HG02571 (cell line): ENCODE data around the gene RRP8.

Source experiments
- ATAC-seq: cut with Tn5 transposase; IDR thresholded peaks from one replicate; pipeline ENCODE4 v1.9.1; 2021; ENCODE audit warnings: mild to moderate bottlenecking, moderate library complexity; ENCODE audit not compliant: unreplicated experiment

The RRP8 gene

DNA sequence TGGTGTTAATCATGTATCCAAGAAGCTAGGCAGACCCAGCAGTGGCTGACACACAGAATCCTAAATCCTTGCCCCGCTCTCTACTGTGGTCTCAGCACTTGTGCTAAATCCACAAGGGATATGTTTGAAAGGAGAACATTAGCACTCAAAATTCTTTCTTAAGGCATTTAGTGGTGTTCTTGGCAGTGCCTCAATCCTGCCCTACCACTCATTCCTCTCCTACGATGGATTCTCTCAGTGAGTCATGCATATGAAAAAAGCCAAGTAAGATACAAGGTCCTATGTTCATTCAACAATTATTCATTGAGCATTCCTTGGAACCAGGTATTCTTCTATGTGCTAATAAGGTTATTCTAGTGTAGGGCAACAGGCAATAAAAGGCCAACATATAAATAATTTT lies 31.2 kb downstream of the RRP8 start:
- no peak for ATAC-seq

DNA sequence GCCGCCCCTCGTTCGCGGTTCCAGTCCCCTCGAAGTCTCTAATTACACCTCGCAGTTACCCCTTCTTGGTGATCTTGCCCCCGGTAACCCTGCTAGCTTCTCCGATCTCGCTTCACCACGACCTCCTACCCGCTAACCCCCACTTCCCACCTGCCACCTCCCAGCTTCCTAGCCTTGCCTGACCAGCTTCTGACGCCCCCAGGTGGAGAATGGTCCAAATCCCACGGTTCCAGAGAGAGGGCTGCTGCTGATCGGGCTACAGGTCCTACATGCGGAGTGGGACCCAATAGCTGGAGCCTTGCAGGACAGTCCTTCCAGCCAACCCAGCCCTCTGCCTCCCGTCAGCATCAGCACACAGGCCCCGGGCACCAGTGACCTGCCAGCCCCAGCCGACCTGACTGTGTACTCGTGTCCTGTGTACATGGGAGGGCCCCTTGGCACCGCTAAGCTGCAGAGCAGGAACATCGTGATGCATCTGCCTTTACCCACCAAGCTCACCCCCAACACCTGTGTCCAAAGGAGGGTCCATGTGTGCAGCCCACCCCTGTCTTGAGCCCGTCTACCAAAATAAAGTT lies 31.9 kb downstream of the RRP8 start:
- ATAC-seq, result no peak

DNA sequence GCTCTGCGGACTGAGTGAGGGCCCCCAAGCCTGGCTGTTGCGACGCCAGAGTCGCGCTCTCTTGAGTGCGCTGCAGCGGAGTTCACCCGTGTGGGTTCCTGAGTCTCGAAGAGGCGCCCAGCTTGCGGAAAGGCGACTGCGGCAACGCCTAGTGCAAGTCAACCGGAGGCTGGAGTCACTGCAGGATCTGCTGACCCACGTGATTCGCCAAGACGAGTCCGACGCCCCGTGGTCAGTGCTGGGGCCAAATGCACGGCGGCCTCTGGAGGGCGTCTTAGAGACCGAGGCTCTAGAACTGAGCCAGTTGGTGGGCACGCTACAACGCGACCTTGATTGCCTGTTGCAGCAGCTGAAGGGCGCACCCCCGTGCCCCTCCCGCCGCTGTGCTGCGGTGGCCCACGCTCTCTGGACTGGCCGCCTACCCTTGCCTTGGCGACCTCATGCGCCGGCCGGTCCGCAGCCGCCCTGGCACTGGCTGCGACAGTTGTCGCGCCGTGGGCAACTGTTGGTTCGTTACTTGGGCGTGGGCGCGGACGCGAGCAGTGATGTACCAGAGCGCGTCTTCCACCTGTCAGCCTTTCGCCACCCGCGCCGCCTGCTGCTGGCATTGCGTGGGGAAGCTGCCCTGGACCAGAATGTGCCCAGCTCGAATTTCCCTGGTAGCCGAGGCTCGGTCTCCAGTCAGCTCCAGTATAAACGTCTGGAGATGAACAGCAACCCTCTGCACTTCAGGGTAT lies 32.6 kb downstream of the RRP8 start:
- no peak for ATAC-seq

DNA sequence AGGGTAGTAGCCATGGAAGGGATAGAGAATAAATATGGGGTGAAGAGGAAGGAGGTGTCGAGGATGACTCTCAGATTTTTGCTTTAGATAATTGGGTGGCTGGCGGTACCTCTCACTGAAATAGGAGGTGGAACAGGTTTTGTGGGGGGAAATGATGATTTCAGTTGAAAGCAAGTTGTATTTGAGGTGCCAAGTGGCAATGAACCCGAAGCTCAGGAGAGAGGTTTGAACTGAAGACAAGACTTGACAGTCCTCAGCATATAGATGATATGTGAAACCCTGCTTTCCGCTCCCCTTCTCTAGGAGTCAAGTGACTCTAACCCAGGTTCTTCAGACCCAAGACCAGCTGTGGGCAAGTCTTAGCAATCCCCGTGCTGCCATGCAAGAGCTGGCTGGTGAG lies 33.7 kb downstream of the RRP8 start:
- no peak for ATAC-seq

DNA sequence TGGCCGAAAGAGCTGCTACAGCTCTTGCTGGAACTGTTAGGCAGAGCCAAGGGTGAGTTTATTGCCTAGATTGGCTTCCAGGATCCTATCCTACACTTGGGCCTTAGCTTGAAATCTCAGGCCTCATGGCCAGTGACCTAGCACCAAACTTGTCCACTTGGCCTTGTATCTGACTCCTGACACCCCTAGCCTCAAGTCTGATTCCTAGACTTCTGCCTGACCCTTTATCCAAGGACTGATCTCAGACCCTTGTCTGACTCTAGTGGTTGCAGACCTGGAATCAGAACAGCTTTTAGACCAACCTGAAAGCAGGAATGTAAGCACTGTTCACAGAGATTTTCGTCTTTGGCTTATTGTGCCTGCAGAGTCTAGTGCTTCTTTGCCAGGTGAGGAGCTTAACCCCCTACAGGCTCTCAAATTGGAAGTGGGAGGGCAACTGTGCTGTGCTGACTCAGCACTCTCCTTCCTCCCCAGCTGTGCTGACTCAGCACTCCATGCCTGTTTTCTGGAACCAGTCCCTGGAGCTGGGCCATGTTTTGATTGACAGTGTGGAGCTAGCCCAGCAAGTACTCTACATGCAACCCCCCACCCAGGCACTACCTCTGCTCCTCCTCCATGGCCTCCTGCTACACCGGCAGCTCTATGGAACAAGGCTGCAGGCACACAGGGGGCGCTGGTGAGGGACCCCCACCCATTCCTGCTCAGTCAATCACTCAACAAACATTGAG lies 35.1 kb downstream of the RRP8 start:
- no peak for ATAC-seq

DNA sequence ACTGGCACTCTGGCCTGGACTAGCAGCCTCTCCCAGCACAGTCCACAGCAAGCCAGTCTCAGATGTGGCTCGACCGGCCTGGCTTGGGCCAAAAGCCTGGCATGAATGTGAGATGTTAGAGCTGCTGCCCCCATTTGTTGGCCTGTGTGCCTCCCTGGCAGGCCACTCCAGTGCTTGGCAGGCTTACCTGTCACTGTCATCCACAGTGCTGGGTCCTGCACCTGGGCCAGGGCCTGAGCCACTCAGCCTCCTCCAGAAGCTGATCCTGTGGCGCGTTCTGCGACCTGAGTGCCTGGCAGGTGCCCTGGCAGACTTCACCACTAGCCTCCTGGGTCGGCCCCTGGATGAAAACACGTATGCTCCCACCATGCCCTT lies 36.1 kb downstream of the RRP8 start:
- no peak for ATAC-seq

DNA sequence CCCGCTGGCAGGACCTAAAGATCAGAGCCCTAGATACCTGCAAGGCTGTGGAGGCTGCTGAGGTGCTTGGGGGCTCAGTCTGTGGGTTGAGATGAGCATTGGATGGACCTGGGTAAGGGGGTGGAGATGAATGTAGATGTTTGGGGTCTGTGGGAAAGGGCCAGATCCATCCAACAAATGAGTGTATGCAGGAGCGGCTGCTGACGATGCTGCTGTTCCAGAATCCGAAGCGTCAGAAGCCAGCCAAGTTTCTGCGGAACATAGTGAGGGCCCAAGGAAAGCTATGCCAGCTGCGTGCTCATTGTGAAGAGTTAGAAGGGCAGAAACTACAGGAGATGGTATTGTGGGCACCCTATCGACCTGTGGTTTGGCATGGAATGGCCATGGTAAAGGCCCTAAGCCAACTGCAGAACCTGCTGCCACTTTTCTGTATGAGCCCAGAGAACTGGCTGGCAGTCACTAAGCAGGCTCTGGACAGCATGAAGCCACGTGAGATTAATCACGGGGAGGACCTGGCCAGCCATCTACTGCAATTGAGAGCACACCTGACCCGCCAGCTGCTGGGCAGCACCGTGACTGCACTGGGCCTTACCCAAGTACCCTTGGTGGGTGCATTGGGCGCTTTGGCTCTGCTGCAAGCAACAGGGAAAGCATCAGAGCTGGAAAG lies 36.6 kb downstream of the RRP8 start:
- ATAC-seq, result no peak

DNA sequence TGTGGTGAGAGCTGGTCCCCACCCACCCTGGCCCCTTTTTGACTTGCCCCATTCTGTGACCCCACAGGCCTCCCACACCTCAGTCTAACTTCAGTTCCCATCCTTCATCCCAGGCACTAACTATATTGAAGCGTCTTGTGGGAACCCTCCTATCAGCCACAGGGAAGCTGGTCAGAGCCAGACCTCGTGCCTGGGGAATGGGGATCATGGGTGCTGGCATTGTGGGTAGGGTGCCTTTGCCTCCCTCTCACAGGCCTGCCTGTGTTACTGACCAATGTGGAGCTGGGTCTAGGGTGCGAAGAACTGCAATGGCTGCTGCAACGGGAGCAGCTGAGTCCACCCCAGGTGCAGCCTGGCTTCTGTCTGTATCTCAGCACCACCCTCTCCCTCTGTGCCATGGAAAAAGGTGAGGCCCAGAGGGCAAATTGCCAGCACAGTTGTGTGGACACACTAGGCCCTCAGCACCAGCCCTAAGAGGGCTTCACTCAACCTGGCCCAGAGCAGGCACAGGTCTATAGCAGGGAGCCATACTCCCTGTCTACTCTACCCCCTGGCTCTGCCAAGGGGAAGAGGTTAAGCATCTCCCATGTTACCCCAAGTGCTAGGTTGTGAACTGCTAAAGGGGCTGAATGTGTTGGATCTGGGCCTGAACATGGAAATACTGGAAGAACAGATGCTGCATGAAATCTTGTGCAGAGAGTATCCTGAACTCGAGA lies 37.3 kb downstream of the RRP8 start:
- no peak for ATAC-seq

DNA sequence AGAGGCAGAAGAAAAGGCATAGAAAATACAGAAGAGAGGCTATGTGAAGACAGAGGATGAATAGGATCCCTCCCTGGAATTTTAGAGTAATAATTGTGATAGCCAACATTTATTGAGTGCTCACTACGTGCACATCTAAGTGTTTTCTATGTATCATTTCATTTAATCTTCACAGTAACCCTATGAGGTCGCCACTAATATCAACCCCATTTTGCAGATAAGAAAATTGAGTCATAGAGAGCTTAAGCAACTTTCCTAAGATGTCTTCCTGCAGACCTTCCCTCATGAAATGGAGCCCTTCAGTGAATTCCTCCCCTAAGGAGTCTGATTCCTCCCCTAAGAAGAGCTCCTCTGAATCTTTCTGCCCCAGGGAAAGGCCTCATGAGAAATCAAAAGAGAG lies 38.1 kb downstream of the RRP8 start:
- ATAC-seq, result no peak

DNA sequence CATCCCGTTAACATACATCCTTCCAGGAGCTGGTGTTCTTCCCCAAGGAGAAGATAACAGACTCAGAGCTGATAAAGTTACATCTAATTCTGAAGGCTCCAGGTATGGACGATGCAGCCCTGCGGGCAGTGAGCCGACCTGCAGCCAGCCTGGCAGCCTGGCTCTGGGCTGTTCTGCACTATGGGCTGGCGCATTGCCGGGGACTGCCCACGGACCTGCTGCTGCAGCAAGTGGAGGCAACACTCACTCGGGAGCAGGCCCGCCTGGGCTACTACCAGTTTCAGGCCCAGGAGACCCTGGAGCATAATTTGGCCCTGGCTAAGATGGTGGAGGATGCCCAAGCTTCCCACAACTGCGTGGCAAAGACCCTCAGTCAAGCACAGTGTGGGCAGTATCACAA lies 39.7 kb downstream of the RRP8 start:
- ATAC-seq, result no peak

DNA sequence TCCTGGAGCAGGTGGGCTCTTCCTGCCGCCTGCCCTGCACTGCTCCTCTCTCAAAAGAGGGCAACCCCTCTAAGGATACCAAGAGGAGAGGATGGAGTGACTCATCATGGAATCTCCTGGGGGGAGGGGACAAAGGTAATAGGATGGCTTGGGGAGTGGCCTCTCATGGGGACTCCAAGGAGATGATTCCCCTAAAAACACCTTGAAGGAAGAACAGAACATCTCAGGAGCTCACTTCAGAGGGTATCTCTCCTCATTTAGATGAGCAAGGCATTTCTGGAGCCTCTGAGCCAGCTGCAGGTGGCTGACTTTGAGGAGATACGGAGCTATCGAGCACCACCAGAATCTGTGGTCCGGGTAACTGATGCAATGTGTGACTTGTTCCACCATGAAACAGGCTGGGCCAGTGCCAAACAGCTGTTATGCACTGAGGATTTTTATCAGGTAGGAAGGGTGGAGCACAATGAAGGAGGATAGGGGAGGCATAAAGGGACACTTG lies 40.2 kb downstream of the RRP8 start:
- ATAC-seq, result no peak

DNA sequence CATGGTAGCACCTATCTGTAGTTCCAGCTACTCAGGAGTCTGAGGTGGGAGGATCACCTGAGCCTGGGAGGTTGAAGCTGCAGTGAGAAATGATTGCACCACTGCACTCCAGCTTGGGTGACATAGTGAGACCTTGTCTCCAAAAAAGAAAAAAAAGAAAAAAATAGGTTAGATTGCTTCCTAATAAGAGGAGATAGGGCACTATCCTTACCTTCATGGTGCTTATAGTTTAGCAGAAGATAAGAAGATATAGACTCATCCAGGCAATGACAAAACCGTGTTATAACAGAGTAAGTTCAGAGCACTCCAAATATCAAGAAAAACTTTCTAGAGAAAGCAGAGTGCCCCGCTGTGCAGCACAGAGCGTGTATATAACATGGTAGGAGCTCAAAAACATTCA lies 42.1 kb downstream of the RRP8 start:
- ATAC-seq, result no peak

DNA sequence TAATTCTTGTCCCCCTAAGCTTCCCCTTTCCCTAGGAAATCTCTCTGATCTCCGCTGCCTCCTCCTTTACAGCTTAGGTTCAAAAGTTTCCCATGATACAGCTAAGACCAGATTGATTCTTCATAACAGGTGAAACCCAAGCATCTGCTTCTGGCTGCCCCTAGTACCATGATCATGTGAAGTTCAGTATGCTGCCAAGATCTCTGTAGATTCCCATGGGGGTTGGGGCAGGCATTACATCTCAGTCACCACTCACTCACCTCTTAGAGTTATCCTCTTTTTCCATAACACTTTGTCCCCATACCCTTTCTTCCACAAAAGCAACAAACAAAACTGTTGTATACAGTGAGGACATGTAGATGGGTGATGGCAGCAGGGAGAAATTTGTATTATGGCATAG lies 44.0 kb downstream of the RRP8 start:
- ATAC-seq, result no peak

DNA sequence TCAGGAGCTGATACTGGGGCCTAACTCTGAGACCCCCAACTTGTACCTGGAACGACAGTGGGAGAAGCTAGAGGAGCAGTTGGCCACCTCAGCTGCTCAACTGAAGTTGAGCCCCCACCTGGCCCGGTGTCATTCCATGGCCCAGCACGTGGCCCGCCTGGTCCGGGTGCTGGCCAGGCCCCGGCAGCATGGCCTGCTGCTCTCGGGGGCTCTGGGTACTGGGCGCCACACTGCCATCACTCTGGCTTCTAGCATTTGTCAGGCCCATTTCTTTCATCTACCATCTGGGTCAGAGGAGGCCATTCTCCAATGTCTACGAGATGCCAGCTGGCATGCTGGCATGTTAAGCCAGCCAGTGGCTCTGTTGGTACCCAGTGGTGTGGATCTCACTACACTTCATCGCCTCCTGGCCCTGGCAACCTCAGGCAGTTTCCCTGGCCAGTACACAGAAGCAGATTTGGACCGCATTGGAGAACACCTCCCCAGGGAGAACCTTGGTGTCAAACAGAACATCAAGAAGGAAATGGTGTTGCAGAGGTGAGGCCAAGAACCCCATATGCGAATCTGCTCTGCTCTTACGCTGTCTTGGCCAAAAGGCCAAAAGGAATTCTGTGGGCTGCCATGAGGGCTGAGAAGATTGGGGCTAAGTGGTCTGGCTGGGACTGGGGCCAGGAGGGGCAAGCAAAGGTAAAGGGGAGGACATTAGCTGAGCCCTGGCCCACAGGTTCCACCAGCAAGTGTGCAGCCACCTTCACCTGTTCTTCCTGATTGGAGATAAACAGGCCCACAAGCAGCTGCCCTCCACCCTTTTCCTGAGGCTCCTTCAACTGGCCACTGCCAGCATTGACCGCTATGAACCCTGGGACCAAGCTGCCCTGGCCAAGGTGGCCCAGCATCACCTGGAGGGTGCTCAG lies 45.4 kb downstream of the RRP8 start:
- ATAC-seq, result no peak

DNA sequence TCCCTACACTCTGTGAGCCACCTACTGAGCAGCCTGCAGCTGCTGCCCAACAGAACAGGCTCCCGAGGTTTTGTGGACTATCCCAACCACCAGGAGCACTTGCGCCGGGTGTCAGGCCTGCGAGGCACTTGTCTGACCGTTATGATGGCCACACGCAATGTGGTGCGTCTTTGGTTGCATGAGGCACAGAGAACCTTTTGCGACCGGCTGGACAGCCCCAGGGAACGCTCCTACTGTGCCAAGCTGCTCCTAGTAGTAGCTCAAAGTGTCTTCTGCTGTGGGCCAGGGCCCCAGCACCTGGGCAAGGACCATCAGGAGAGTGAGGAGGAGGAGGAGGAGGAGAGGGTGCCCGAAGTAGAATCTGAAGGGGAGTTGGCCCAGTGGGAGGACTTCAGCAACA lies 46.4 kb downstream of the RRP8 start:
- no peak for ATAC-seq

DNA sequence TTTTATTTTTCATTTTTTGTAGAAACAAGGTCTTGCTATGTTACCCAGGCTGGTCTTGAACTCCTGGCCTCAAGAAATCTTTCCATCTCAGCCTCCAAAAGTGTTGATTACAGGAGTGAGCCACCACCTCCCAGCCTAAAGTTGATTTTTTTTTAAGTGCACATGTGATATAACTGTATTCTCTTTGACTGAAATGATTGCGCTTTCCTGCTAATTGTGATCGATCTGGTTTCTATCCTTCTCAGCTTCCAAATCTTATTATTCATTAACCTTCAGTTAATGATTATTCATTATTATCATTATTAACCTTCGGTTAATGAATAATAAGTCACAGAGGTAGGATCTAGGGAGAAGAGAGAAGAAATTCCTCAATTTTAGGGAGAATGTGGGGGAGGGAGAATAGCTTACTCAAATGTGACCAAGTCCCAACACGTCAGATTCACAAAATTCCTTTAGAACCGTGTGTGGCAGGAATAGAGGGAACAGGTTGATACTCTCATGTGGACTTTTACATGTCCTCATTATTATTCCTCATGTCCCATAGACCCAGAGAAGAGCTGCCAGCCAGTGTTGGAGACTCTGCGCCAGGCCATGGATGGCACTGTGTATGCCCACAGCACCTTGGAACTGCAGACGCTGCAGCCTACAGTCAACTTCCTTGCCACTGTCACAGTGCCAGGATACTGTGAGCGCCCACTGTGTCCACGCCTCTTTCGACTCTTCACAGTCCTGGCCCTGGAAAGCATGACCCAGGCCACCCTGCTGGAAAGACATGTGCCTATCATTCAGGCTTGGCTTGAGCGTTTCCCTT lies 47.1 kb downstream of the RRP8 start:
- ATAC-seq, result no peak

DNA sequence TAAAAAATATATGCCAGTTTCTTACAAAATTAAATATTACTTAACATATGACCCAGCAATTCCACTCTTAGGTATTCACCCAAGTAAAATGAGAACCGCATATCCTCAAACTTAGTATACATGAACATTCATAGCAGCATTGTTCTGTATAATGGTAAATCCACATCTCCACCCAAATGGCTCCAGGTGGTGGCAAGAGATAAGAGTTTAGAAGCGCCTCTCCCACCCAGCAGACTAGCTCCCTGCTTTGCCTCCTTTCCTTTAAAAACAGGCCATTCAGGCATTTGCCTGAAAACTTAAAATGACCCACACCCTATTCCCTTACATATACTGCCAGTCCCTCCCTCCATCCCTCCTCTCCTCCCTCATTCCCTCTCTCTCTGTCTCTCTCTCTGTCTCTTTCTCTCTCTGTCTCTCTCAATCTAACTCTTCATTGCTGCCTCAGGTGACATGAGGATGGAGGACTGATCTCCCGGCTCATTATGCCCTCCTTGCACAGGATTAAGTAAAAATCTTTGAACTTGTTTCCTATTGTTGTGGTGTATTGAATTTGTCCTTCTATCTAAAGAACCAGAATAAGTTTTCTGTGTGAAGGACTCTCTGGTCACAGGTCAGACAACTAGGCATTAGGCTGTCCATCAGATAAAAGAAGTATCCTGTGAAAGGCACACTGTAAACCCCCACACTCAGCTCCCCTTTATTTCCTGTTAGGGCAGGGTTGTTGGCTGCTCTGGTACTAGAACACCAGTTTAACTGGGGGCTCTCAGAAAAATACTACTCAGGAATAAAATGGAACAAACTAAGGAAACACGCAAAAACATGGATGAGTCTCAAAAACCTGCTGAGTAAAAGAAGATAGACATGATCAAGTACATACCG lies 48.3 kb downstream of the RRP8 start:
- ATAC-seq, result no peak

DNA sequence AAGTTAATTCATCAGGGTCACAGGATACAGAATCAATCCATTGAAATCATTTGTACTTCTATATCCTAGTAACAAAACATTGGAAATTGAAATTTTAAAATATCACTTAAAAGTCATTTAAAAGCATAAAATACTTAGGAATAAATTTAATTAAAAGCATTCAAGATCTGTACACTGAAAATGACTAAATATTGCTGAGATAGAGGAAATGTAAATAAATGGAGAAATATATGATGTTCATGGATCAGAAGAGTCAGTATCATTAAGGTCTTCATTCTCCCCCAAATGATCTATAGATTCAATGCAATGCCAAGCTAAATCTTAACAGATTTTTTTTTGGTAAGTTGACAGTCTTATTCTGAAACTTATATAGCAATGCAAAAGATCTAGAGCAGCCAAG lies 49.8 kb downstream of the RRP8 start:
- no peak for ATAC-seq
